PFSK-1 (cell line): Measurements from ENCODE around the gene SMLR1.

ENCODE experiments used
- FOXP2 ChIP-seq: optimal IDR thresholded peaks from 2 replicates; pipeline ENCODE3; 2011; ENCODE audit warnings: borderline replicate concordance, control low read depth, inconsistent platforms; ENCODE audit not compliant: insufficient read depth; ENCODE audit errors: extremely low read length, extremely low read depth
- POLR2AphosphoS5 ChIP-seq: IDR thresholded peaks from 2 replicates; pipeline ENCODE4 v1.6.1; 2012; ENCODE audit warnings: low read depth, mild to moderate bottlenecking, control low read depth, low read length, moderate library complexity
- SIN3A ChIP-seq: IDR thresholded peaks from 2 replicates; pipeline ENCODE4 v1.6.1; 2012; ENCODE audit warnings: mild to moderate bottlenecking, low read length, moderate library complexity, borderline replicate concordance; ENCODE audit not compliant: insufficient read depth
- TAF1 ChIP-seq: IDR thresholded peaks from 2 replicates; pipeline ENCODE4 v1.6.1; 2012; ENCODE audit warnings: low read length, control low read depth, borderline replicate concordance; ENCODE audit not compliant: insufficient read depth
- TF ChIP-seq, protein P1 (sequence below), 2 experiments: IDR thresholded peaks; 2 replicates each; pipeline versions ENCODE4 v1.6.1 to v1.8.0; 2011 to 2012; ENCODE audit warnings: low read depth in 2 of 2, low read length in 2 of 2, control low read depth in 1 of 2, inconsistent platforms in 1 of 2, mild to moderate bottlenecking in 1 of 2, moderate library complexity in 1 of 2; ENCODE audit not compliant: insufficient read depth in 1 of 2

The SMLR1 gene

DNA sequence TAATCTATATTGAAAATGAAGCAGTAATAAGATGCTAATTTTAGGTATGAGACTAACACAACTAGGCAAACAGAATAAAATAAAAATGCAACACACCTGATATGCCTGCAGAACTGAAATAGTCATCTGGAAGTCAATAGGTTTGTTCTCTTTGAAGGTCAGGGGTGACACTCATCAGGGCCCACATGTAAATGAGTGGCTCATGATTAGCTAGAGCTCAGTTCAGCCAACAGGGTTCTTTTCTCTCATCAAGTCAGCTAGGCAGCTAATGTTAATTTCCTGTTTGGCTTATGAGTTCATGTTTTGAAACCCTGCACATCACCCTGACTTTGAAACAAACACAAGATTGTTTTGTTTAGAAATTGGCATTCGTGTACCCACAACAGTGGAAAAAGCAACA is 23.8 kb downstream of the SMLR1 start:
- TF ChIP-seq TAF1 (no peak), FOXP2 (no peak), SIN3A (no peak), POLR2AphosphoS5 (no peak)

DNA sequence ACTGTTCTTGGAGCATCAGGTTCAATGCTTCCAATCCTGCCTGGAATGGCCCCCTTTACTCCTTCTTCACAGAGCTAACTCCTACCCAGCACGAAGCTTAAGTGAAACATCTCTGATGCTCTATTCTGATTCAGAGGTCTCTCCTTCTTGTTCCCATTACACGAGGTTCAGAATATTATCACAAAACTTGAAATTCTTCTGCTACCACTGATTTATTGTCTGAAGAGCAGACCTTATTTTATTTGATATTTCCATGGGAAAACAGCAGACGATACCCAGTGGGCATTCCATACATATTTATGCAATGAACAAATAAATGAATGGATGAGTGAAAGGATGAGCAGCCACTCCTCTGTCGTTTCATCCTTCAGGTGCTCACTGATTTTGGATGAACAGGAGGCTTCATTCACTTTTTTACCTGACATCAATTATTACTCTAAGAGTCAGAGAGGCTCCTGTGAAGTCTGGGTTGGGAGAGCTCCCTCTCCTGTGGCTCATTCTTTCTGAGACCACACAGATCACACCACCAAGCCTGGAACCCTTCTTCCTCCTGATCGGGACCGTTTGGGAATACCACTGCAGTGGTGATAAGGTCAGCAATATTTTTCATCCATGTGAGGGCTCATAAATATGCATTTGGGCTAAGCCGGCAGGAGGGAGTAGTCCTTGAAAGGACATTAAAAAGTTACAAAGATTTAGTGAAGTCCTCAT is 25.8 kb downstream of the SMLR1 start:
- TF ChIP-seq, protein P1, sequence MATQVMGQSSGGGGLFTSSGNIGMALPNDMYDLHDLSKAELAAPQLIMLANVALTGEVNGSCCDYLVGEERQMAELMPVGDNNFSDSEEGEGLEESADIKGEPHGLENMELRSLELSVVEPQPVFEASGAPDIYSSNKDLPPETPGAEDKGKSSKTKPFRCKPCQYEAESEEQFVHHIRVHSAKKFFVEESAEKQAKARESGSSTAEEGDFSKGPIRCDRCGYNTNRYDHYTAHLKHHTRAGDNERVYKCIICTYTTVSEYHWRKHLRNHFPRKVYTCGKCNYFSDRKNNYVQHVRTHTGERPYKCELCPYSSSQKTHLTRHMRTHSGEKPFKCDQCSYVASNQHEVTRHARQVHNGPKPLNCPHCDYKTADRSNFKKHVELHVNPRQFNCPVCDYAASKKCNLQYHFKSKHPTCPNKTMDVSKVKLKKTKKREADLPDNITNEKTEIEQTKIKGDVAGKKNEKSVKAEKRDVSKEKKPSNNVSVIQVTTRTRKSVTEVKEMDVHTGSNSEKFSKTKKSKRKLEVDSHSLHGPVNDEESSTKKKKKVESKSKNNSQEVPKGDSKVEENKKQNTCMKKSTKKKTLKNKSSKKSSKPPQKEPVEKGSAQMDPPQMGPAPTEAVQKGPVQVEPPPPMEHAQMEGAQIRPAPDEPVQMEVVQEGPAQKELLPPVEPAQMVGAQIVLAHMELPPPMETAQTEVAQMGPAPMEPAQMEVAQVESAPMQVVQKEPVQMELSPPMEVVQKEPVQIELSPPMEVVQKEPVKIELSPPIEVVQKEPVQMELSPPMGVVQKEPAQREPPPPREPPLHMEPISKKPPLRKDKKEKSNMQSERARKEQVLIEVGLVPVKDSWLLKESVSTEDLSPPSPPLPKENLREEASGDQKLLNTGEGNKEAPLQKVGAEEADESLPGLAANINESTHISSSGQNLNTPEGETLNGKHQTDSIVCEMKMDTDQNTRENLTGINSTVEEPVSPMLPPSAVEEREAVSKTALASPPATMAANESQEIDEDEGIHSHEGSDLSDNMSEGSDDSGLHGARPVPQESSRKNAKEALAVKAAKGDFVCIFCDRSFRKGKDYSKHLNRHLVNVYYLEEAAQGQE (IDR thresholded peaks at IDR 0.05; ENCODE audit: insufficient read depth in 1 of 2, low read depth in 2 of 2, low read length in 2 of 2): no peak
- TF ChIP-seq FOXP2 (no peak), SIN3A (no peak), TAF1 (no peak), POLR2AphosphoS5 (no peak)

DNA sequence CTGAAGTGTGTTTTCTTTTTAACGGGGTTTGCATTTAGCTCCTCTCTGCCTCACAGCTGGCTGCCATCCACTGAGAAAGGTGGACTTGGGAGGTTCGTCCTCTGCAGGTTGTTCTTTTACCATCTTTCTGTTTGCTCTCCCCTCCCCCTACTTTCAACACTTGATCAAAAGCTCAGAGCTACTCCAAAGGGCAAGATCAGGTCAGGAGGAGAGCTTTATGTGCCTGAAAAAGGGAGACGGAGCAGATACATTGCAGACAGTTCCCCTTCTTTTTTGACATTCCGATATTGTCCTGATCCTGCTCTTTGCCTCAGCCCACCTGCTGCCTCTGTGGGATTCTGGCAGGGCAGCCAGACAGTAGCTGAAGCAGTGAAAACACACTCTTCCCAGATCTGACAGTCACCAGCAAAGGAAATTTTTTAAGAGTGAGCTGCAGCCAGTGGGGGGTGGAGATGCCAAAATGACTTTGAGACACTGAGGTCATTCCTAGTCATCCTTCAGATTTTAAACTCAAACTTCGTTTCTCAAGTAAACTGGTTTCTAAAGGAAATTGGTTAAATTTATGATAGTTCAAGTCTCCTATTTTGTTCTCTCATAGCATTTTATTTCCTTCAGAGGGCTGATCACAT is 26.5 kb downstream of the SMLR1 start:
- TF ChIP-seq FOXP2 (no peak), POLR2AphosphoS5 (no peak), TAF1 (no peak), SIN3A (no peak)
- TF ChIP-seq, protein P1 (IDR thresholded peaks at IDR 0.05; ENCODE audit: insufficient read depth in 1 of 2, low read depth in 2 of 2, low read length in 2 of 2): no peak

DNA sequence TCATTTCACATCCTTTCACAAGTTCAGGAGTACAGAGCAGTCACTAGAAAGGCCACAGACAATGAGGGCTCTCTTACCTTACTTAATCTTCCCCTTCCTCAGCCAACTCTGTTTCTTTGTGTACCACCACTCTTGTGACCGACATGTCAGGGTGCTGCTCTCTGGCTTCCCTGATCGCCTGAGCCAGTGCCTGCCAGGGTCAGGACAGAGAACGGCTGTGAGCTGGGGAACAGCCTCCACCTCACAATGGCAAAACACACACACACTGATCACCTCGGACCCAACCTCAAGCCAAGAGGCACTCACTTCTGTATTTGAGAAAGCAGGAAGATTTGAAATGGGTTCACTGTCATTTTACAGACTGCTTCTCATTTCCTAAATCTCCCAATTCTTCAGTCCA is 30.8 kb downstream of the SMLR1 start:
- TF ChIP-seq TAF1: no peak
- TF ChIP-seq, protein P1 (IDR thresholded peaks at IDR 0.05; ENCODE audit: insufficient read depth in 1 of 2, low read depth in 2 of 2, low read length in 2 of 2): no peak
- TF ChIP-seq FOXP2: no peak
- no peak for TF ChIP-seq SIN3A
- TF ChIP-seq POLR2AphosphoS5: no peak

DNA sequence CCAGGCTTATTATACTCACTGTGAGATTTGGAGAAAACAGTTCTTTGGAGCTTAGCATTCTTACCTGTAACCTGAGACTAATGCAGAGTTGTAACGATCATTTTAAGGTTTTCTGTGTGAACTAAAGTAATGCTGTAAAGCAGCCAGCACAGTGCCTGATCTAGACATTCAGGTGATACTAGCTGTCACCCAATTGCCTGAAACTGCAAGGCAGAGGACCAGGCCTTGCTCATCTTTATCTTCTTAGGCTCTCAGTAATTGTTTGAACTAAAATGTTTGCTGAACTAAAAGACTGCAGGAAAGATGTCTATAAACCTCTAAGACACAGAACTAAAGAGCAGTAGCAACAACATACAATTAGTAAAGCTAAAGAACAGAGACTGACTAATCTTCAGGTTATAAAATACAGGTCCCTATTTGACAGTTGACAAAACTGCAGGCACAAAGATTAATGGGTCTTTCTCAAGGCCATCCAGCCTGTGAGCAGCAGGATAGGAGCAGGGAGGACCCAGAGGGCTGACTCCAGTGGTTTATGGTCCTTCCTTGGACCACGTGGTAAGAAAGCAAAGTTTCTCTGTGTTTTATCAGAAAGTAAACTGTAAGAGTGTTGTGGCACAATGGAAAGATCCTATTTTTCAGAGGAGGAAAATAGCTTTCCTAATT is 31.4 kb downstream of the SMLR1 start:
- no peak for TF ChIP-seq SIN3A

DNA sequence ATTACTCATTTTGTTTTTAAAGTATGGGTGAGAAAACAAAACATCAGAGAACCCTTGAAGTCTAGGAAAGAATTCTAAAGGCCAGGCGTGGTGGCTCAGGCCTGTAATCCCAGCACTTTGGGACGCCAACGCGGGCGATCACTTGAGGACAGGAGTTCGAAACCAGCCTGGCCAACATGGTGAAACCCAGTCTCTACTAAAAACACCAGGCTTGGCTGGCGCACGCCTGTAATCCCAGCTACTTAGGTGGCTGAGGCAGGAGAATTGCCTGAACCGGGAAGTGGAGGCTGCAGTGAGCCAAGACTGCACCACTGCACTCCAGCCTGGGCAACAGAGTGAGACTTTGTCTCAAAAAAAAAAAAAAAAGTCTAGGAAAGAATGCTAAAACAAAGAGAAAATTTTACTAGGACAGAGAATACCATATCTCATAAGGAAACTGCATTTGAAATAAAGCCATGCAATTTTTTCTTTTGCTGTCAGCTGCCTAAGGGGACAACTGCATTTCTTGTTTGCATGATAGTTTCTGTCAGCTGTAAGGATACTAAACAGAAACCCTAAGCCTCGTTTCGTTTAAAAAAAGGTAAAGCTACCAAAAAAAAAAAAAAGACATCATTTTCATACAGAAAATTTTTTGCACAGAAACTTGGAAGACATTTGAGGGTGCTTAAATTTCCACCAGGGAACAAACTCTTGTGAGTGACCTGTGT is 32.1 kb downstream of the SMLR1 start:
- TF ChIP-seq FOXP2 (no peak), POLR2AphosphoS5 (no peak)
